Smooth muscle cell (in vitro differentiated cells): ENCODE measurements around the gene DCUN1D2. TPM values are rescaled to one million over a fixed set of nuclear protein-coding genes. Genes with fewer than 3 reads are reported as not detected.
"Not testable (repeated sequence)": the region's sequence is repeated elsewhere in the genome, so short reads cannot be mapped to it uniquely, and the experiment has no call there.

ENCODE experiments used
- DNase-seq: peaks from one replicate; lab custom pipeline; 2025; ENCODE audit not compliant: unreplicated experiment; lab: John Stamatoyannopoulos, UW
- H2AFZ ChIP-seq: fragments of 200-600 bp; sonication (generic); 2 replicates; pipeline ENCODE4 v1.6.0; 2016; ENCODE audit warnings: antibody characterized with exemption, low read depth, mild to moderate bottlenecking
- H3F3A ChIP-seq: fragments of 200-600 bp; sonication (generic); 2 replicates; pipeline ENCODE4 v1.6.0; 2017; ENCODE audit warnings: antibody characterized with exemption, low read depth
- H3K27ac ChIP-seq: fragments of 200-600 bp; sonication (generic); 2 replicates; pipeline ENCODE4 v1.5.1; 2016; ENCODE audit warnings: low read depth, mild to moderate bottlenecking
- H3K27me3 ChIP-seq: fragments of 200-600 bp; sonication (generic); 2 replicates; pipeline ENCODE4 v1.6.1; 2016; ENCODE audit warnings: low read depth, mild to moderate bottlenecking
- H3K36me3 ChIP-seq: fragments of 200-600 bp; sonication (generic); 2 replicates; pipeline ENCODE4 v1.5.1; 2016; ENCODE audit warnings: low read depth
- H3K4me1 ChIP-seq: fragments of 200-600 bp; sonication (generic); 2 replicates; pipeline ENCODE4 v1.5.1; 2016; ENCODE audit warnings: low read depth
- H3K4me2 ChIP-seq: fragments of 200-600 bp; sonication (generic); 2 replicates; pipeline ENCODE4 v1.6.0; 2016; ENCODE audit warnings: mild to moderate bottlenecking
- H3K4me3 ChIP-seq: fragments of 200-600 bp; sonication (generic); 2 replicates; pipeline ENCODE4 v1.5.1; 2016; ENCODE audit warnings: mild to moderate bottlenecking
- H3K79me2 ChIP-seq: fragments of 200-600 bp; sonication (generic); 2 replicates; pipeline ENCODE4 v1.6.0; 2016; ENCODE audit warnings: low read depth, mild to moderate bottlenecking
- H3K9ac ChIP-seq: fragments of 200-600 bp; sonication (generic); 2 replicates; pipeline ENCODE4 v1.6.0; 2016; ENCODE audit warnings: low read depth
- H3K9me3 ChIP-seq: fragments of 200-600 bp; sonication (generic); replicated peaks from 2 replicates; pipeline ENCODE4 v1.5.1; 2016; ENCODE audit warnings: low read depth
- H4K20me1 ChIP-seq: fragments of 200-600 bp; sonication (generic); 2 replicates; pipeline ENCODE4 v1.6.0; 2016; ENCODE audit warnings: low read depth
- WGBS: methylation state at CpG from one replicate; pipeline ENCODE4 v1.1.7; 2016; ENCODE audit warnings: low lambda C conversion rate; 5-methylcytosine and 5-hydroxymethylcytosine counted together
- polyA plus RNA-seq: library from polyadenylated mRNA; unstranded; fragments of >200 nt; fragmentation: Nextera tagmentation; extraction: Ambion mirVana; gene quantifications from 2 replicates; pipeline ENCODE4 v1.2.1, GENCODE V29; 2016
- total RNA-seq: library from RNA; depleted of rRNA; stranded (reverse); fragments of >200 nt; gene quantifications from 2 replicates; pipeline ENCODE4 v1.2.3, GENCODE V29; 2014
- TF ChIP-seq, protein P1 (sequence below): fragments of 200-600 bp; sonication (generic); IDR thresholded peaks from 2 replicates; pipeline ENCODE4 v1.5.1; 2017; ENCODE audit warnings: borderline replicate concordance, mild to moderate bottlenecking, antibody characterized with exemption; ENCODE audit not compliant: insufficient read depth, poor library complexity, severe bottlenecking

DCUN1D2 gene
- total and polyA plus RNA-seq, 2 experiments from 2014 or later: 6.3 to 10.8 TPM

DNA sequence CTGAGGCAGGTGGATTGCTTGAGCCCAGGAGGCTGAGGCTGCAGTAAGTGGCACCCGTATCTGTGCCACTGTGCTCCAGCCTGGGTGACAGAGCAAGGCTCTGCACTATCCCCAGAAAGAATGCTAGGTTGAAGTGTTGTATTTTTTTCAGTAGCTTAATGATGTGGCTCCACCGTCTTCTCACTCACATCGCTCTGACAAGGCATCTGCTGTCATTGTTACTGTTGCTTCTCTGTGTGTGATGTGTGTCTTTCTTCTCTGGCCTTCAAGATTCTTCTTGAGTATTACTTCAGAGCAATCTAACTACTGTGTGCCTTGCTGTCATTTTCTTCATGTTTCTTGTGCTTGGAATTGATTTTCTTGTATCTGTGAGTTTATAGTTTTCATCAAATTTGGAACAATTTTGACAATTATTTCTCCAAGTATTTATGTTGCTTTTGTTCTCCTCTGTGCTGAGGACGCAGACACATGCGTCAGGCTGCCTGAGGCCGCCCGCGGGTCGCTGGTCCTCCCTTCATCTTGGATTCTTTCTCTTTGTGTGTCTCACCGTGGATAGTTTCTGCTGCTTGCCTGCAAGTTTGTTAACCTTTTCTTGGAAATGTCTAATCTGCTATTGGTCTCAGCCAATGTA lies 48.0 kb downstream of the DCUN1D2 start:
- H3K4me3 ChIP-seq: no peak overlapping the region
- TF ChIP-seq, protein P1, sequence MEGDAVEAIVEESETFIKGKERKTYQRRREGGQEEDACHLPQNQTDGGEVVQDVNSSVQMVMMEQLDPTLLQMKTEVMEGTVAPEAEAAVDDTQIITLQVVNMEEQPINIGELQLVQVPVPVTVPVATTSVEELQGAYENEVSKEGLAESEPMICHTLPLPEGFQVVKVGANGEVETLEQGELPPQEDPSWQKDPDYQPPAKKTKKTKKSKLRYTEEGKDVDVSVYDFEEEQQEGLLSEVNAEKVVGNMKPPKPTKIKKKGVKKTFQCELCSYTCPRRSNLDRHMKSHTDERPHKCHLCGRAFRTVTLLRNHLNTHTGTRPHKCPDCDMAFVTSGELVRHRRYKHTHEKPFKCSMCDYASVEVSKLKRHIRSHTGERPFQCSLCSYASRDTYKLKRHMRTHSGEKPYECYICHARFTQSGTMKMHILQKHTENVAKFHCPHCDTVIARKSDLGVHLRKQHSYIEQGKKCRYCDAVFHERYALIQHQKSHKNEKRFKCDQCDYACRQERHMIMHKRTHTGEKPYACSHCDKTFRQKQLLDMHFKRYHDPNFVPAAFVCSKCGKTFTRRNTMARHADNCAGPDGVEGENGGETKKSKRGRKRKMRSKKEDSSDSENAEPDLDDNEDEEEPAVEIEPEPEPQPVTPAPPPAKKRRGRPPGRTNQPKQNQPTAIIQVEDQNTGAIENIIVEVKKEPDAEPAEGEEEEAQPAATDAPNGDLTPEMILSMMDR: no peak
- no peaks in the 10 kb centered on the region for H3F3A ChIP-seq
- no peak overlapping the region for H3K4me2 ChIP-seq
- H2AFZ ChIP-seq: no peak overlapping the region
- DNase-seq: no peak
- 91% methylated on average over 10 of the region's 10 CpGs for WGBS
- H3K9me3 ChIP-seq: no peaks in the 10 kb centered on the region
- H3K27ac ChIP-seq: no peak overlapping the region
- no peak overlapping the region for H3K9ac ChIP-seq
- H3K4me1 ChIP-seq: no peaks in the 10 kb centered on the region
- peaks cover 11% of the 10 kb centered on the region for H3K36me3 ChIP-seq
- H3K27me3 ChIP-seq: no peaks in the 10 kb centered on the region
- H3K79me2 ChIP-seq: no peaks in the 10 kb centered on the region
- no peaks in the 10 kb centered on the region for H4K20me1 ChIP-seq

DNA sequence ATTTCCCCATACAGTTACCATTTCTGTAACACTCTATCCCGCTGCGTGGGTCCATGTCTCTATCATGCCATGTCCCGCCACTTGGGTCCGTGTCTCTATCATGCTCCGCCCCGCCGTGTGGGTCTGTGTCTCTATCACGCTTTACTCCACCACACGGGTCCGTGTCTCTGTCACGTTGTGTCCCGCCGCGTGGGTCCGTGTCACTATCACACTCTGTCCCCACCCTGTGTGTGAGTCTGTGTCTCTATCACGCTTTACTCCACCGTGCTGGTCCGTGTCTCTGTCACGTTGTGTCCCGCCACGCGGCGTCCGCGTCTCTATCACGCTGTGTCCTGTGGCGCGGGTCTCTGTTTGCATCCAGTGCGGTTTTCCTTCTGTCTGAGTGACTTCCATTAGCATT lies 48.9 kb downstream of the DCUN1D2 start:
- H3K4me2 ChIP-seq: no peak overlapping the region
- 99% methylated on average over 29 of the region's 29 CpGs for WGBS
- no peaks in the 10 kb centered on the region for H3K79me2 ChIP-seq
- no peak overlapping the region for H2AFZ ChIP-seq
- no peaks in the 10 kb centered on the region for H4K20me1 ChIP-seq
- no peak overlapping the region for H3K27ac ChIP-seq
- TF ChIP-seq, protein P1: no peak
- no peaks in the 10 kb centered on the region for H3K9me3 ChIP-seq
- H3K36me3 ChIP-seq: peaks cover 11% of the 10 kb centered on the region
- no peak overlapping the region for H3K4me3 ChIP-seq
- no peak overlapping the region for H3K9ac ChIP-seq
- DNase-seq: no peak
- no peaks in the 10 kb centered on the region for H3K27me3 ChIP-seq
- no peaks in the 10 kb centered on the region for H3K4me1 ChIP-seq
- no peaks in the 10 kb centered on the region for H3F3A ChIP-seq

DNA sequence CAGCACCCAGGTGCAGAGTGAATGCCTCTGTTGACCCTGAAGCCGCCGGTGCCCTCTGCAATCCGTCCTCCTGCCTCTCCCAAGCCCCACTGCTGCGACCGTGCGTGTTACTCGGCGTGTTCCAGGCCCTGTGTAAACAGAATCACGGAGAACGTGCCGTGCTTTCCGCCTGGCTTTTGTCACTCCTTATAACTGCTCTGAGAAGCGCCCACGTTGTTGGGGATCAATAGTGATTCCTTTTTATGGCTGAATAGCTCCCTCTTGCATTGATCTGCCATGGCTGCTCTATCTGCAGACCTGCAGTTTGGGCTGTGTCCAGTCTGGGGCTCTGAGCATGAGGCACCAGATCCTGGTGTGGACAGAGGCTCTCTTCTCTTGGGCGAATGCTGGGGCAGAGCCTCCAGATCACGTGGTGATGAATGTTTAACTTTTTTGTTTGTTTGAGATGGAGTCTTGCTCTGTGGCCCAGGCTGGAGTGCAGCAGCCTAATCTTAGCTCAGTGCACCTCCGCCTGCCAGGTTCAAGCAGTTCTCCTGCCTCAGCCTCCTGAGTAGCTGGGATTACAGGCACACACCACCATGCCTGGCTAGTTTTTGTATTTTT lies 53.0 kb downstream of the DCUN1D2 start:
- Histone ChIP-seq H3K27ac (no peak overlapping the region), H3K4me2 (no peak overlapping the region), H3K79me2 (no peaks in the 10 kb centered on the region), H3K27me3 (no peaks in the 10 kb centered on the region), H3K4me1 (no peaks in the 10 kb centered on the region), H3K9me3 (no peaks in the 10 kb centered on the region), H2AFZ (no peak overlapping the region), H3K36me3 (peaks cover 5% of the 10 kb centered on the region), H4K20me1 (no peaks in the 10 kb centered on the region), H3F3A (no peaks in the 10 kb centered on the region), H3K9ac (no peak overlapping the region), H3K4me3 (no peak overlapping the region)
- TF ChIP-seq, protein P1: no peak
- no peak for DNase-seq
- WGBS: 89% methylated on average over 17 of the region's 17 CpGs

DNA sequence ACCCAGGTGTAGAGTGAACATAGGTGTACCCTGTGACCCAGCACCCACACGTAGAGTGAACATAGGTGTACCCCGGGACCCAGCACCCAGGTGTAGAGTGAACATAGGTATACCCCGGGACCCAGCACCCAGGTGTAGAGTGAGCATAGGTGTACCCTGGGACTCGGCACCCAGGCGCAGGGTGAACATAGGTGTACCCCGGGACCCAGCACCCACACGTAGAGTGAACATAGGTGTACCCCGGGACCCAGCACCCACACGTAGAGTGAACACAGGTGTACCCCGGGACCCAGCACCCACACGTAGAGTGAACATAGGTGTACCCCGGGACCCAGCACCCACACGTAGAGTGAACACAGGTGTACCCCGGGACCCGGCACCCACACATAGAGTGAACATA lies 53.6 kb downstream of the DCUN1D2 start:
- not testable (repeated sequence) for H4K20me1 ChIP-seq
- 95% methylated on average over 15 of the region's 15 CpGs for WGBS

DNA sequence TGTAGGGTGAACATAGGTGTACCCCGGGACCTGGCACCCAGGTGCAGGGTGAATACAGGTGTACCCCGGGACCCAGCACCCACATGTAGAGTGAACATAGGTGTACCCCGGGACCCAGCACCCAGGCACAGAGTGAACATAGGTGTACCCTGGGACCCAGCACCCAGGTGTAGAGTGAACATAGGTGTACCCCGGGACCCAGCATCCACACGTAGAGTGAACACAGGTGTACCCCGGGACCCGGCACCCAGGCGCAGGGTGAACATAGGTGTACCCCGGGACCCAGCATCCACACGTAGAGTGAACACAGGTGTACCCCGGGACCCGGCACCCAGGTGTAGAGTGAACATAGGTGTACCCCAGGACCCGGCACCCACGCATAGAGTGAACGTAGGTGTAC lies 54.6 kb downstream of the DCUN1D2 start:
- H3K4me1 ChIP-seq, H3K4me2 ChIP-seq, H3K27ac ChIP-seq, H2AFZ ChIP-seq, H3K9ac ChIP-seq, H4K20me1 ChIP-seq, H3K36me3 ChIP-seq, H3F3A ChIP-seq, DNase-seq, H3K79me2 ChIP-seq, H3K4me3 ChIP-seq, H3K9me3 ChIP-seq, H3K27me3 ChIP-seq: not testable (repeated sequence)
- WGBS: 94% methylated on average over 15 of the region's 15 CpGs

More for the DNA sequence above, 53.6 kb downstream of the DCUN1D2 start:
- H3K9me3 ChIP-seq, H3K27me3 ChIP-seq, H3K4me1 ChIP-seq, H3F3A ChIP-seq, DNase-seq, H3K4me2 ChIP-seq, H2AFZ ChIP-seq, H3K27ac ChIP-seq, H3K79me2 ChIP-seq, H3K4me3 ChIP-seq, H3K36me3 ChIP-seq, H3K9ac ChIP-seq: not testable (repeated sequence)
